Ishikawa (cell line): ENCODE data around the gene MPV17.

Experiments
- CEBPB ChIP-seq: IDR thresholded peaks from 2 replicates; pipeline ENCODE4 v1.6.1; 2012
- CREB1 ChIP-seq: IDR thresholded peaks from 2 replicates; pipeline ENCODE4 v1.6.1; 2012; ENCODE audit warnings: low read depth
- EGR1 ChIP-seq: IDR thresholded peaks from 2 replicates; pipeline ENCODE4 v1.6.1; 2012
- EP300 ChIP-seq: IDR thresholded peaks from 2 replicates; pipeline ENCODE4 v1.6.1; 2012; ENCODE audit warnings: borderline replicate concordance
- FOXM1 ChIP-seq: IDR thresholded peaks from 2 replicates; pipeline ENCODE4 v1.6.1; 2012; ENCODE audit warnings: low read depth, borderline replicate concordance
- NFIC ChIP-seq: IDR thresholded peaks from 2 replicates; pipeline ENCODE4 v1.6.1; 2012
- RAD21 ChIP-seq: IDR thresholded peaks from 2 replicates; pipeline ENCODE4 v1.6.1; 2012; ENCODE audit warnings: low read depth
- TAF1 ChIP-seq: IDR thresholded peaks from 2 replicates; pipeline ENCODE4 v1.6.1; 2012; ENCODE audit warnings: low read depth, mild to moderate bottlenecking
- TCF12 ChIP-seq: IDR thresholded peaks from 2 replicates; pipeline ENCODE4 v1.6.1; 2012; ENCODE audit warnings: low read depth
- TEAD4 ChIP-seq: IDR thresholded peaks from 2 replicates; pipeline ENCODE4 v1.6.1; 2012
- YY1 ChIP-seq: IDR thresholded peaks from 2 replicates; pipeline ENCODE4 v1.6.1; 2012; ENCODE audit warnings: low read depth
- ZBTB7A ChIP-seq: IDR thresholded peaks from 2 replicates; pipeline ENCODE4 v1.6.1; 2012; ENCODE audit warnings: low read depth
- TF ChIP-seq, protein P1 (sequence below): IDR thresholded peaks from 2 replicates; pipeline ENCODE4 v1.6.1; 2012
- TF ChIP-seq, protein P2 (sequence below): IDR thresholded peaks from 2 replicates; pipeline ENCODE4 v1.6.1; 2012; ENCODE audit warnings: low read depth, mild to moderate bottlenecking
- TF ChIP-seq, protein P3 (sequence below): IDR thresholded peaks from 2 replicates; pipeline ENCODE4 v1.6.1; 2012

MPV17 gene

DNA sequence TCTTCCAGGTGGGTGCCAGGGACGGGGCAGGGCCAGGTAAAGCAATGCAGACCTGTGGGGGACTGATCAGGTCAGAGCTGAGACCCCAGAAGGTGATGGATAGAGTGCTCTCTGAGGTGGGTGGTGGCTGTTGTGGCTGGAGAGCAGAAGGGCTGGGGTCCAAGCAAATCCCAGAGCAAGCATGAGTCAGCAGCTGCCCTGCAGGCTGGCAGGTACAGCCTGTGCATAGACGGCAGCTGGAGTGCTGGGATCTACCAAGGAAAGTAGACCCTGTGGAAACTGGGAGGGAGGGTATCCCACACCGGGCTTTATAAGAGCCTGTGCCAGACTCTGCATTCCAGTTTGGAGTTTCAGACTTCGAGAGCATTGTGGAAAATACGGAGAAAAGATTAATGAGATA is 40.0 kb downstream of the MPV17 start:
- TF ChIP-seq CREB1 (no peak), NFIC (no peak), FOXM1 (no peak), YY1 (no peak), TCF12 (no peak), CEBPB (no peak), EGR1 (no peak), RAD21 (no peak), TAF1 (no peak)
- TF ChIP-seq, protein P1, sequence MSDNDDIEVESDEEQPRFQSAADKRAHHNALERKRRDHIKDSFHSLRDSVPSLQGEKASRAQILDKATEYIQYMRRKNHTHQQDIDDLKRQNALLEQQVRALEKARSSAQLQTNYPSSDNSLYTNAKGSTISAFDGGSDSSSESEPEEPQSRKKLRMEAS, result no peak
- TF ChIP-seq, protein P2, sequence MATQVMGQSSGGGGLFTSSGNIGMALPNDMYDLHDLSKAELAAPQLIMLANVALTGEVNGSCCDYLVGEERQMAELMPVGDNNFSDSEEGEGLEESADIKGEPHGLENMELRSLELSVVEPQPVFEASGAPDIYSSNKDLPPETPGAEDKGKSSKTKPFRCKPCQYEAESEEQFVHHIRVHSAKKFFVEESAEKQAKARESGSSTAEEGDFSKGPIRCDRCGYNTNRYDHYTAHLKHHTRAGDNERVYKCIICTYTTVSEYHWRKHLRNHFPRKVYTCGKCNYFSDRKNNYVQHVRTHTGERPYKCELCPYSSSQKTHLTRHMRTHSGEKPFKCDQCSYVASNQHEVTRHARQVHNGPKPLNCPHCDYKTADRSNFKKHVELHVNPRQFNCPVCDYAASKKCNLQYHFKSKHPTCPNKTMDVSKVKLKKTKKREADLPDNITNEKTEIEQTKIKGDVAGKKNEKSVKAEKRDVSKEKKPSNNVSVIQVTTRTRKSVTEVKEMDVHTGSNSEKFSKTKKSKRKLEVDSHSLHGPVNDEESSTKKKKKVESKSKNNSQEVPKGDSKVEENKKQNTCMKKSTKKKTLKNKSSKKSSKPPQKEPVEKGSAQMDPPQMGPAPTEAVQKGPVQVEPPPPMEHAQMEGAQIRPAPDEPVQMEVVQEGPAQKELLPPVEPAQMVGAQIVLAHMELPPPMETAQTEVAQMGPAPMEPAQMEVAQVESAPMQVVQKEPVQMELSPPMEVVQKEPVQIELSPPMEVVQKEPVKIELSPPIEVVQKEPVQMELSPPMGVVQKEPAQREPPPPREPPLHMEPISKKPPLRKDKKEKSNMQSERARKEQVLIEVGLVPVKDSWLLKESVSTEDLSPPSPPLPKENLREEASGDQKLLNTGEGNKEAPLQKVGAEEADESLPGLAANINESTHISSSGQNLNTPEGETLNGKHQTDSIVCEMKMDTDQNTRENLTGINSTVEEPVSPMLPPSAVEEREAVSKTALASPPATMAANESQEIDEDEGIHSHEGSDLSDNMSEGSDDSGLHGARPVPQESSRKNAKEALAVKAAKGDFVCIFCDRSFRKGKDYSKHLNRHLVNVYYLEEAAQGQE, result no peak

DNA sequence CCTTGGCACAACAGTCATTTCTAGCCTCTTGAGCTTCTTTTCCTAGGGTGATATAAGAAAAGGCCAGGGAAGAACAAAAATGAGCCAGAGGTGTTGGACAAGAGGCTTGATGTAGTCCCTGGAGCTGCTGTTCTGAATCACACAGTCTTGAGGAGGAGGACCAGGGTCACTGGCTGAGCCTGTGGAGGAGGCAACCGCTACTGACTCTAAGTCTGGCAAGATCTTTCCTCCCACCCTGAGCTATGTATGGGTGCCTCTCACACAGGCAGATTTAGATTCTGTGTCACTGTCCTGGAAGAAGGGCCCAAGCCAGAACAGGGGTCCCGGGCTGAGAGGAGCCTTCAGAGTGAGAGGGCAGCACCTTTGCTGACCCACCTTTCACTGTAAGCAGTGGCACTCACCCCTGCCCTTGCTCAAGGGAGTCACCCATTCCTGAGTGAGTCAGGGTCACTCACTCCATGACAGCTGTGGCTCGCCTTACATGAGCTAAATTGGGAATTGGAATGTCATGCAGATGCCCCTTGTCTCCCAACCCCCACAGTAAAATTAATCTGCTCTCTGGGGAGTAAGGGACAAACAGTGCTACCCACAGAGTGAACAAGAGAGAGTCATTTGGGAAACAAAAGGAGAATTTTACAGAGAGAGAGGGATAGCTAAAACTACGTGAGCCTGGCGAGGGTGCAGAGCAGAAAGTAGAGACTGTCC is 40.9 kb downstream of the MPV17 start, which contains the start of gene TRIM54:
Gene TRIM54, plus strand, starts transcription at position 575 of the 705 bp plus-strand sequence. CDS start 303 bp downstream, outside the sequence.
- TF ChIP-seq, protein P1, result no peak
- TF ChIP-seq, protein P2, result no peak
- TF ChIP-seq YY1, result no peak
- no peak for TF ChIP-seq TCF12
- TF ChIP-seq CREB1, result no peak
- no peak for TF ChIP-seq RAD21
- no peak for TF ChIP-seq TEAD4
- TF ChIP-seq EP300, result no peak
- no peak for TF ChIP-seq TAF1
- no peak for TF ChIP-seq EGR1
- no peak for TF ChIP-seq FOXM1
- TF ChIP-seq CEBPB, result no peak
- TF ChIP-seq, protein P3, sequence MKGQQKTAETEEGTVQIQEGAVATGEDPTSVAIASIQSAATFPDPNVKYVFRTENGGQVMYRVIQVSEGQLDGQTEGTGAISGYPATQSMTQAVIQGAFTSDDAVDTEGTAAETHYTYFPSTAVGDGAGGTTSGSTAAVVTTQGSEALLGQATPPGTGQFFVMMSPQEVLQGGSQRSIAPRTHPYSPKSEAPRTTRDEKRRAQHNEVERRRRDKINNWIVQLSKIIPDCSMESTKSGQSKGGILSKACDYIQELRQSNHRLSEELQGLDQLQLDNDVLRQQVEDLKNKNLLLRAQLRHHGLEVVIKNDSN, result no peak
- TF ChIP-seq NFIC, result no peak
- no peak for TF ChIP-seq ZBTB7A

DNA sequence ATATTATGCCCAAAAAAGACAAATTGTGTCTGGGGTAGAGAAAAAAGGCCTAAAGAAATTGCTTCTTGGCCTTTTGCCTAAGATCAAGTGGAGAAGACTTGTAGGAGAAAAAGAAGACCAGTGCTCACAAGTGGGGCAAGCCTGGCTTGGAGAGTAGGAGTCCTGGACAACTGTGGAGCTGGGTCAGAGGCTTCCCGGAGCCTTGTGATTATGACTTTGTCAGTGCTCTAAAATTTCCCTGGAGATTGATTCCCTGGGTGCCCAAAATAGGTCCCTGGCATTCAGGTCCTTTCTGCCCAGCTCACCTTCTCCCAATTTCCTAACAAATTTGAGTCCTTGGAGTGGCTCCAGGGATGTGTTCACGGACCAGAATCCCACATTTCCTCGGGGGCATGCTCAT is 41.5 kb downstream of the MPV17 start:
- TF ChIP-seq TAF1, result no peak
- TF ChIP-seq FOXM1, result no peak
- no peak for TF ChIP-seq TCF12
- TF ChIP-seq YY1, result no peak
- no peak for TF ChIP-seq ZBTB7A
- no peak for TF ChIP-seq RAD21
- no peak for TF ChIP-seq CEBPB
- TF ChIP-seq, protein P3, result no peak
- no peak for TF ChIP-seq TEAD4

DNA sequence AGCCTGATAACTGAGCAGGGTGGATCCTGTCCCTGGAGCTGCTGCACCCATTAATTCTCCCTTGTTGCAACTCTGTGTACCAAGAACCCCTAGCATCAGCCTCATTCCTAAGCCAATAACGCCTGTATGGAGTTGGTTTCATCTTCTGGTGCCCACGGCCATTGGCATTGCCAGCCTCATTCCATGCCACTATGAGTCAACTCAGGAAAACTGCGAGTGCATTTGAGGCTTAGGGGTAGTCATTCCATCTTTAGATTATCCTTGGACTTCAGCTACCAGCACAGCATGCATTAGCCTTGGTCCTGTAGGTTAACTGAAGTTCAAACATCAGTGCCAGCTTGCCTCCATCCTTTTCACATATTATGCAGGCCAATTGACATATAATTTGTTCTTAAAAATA is 42.1 kb downstream of the MPV17 start:
- TF ChIP-seq, protein P2, result no peak
- TF ChIP-seq ZBTB7A (no peak), CEBPB (no peak), TCF12 (no peak), TEAD4 (no peak), EGR1 (no peak), EP300 (no peak), NFIC (no peak)
- TF ChIP-seq, protein P1, result no peak
- TF ChIP-seq, protein P3, result no peak
